Hepatocyte (in vitro differentiated cells): ENCODE data around the gene GINS2.

Experiments
- CTCF ChIP-seq: fragments of 200-600 bp; sonication (generic); IDR thresholded peaks from 2 replicates; pipeline ENCODE4 v1.5.1; 2016; ENCODE audit warnings: antibody characterized with exemption, mild to moderate bottlenecking; ENCODE audit not compliant: poor library complexity
- EZH2 ChIP-seq: fragments of 200-600 bp; sonication (generic); IDR thresholded peaks from 2 replicates; pipeline ENCODE4 v1.6.1; 2016; ENCODE audit warnings: antibody characterized with exemption, mild to moderate bottlenecking, borderline replicate concordance

DNA sequence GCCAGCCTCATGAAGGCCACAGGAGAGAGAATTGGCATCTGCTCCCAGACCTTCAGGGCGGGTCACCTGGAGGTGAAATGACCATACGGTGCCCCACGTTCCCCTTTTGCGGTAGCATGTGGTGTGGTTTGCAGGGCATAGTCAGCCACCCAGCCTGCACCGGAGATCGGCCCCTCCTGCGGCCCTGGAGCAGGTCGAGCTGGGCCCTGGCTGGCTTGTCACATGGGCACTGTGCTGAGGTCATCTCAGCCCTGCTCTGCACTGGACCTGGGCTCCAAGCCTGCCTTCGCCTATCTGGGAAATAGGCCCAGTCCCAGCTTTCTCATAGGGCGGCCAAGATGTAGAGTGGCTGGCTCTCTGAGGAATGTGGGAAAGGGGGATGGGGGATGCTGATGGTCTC, 59.4 kb downstream of the GINS2 start:
- TF ChIP-seq EZH2 (no peak), CTCF (no peak)
